ENCODE measurements around the gene GNPTAB. TPM values are rescaled to one million over a fixed set of nuclear protein-coding genes. Genes with fewer than 3 reads are reported as not detected.

Gene GNPTAB
- total and polyA plus RNA-seq, 2 of the 8 experiments (the other 6 are each of a cell fraction or from before 2014, with no cell fraction given) = 21.5 to 51.3 TPM

- 94% methylated on average over 5 of the region's 5 CpGs; no CpG with 5 or more reads in 1 of the 2 experiments for WGBS, 2 experiments (ENCODE audit: extremely low coverage in 1 of 2, insufficient coverage in 1 of 2, insufficient read length in 1 of 2, insufficient replicate concordance in 2 of 2, low coverage in 1 of 2, low lambda C conversion rate in 2 of 2, missing lambda C conversion rate in 1 of 2)
- H3K36me3 ChIP-seq (ENCODE audit: control insufficient read depth in 2 of 4, insufficient read depth in 4 of 4, low read length in 3 of 4) = no peaks in the 10 kb centered on the region
- H4K91ac ChIP-seq (replicated peaks; ENCODE audit: insufficient read length, low read length) = no peak overlapping the region
- POLR2A ChIA-PET (ENCODE audit: partially characterized antibody) = no interaction called here
- peaks cover 0 to 7% of the 10 kb centered on the region in 2 experiments; a peak in 1 of 4 replicates for H3K79me2 ChIP-seq (ENCODE audit: control insufficient read depth in 1 of 2, insufficient read depth in 2 of 2, low read length in 2 of 2)
- H3K4me1 ChIP-seq (replicated peaks in 1 of 4; ENCODE audit: control insufficient read depth in 3 of 4, insufficient read depth in 4 of 4, low read length in 3 of 4) = peaks cover 0 to 4% (median 0%) of the 10 kb centered on the region in 4 experiments; a peak in 1 of 7 replicates
- H3K4me2 ChIP-seq (ENCODE audit: insufficient read depth in 1 of 2, low read depth in 2 of 2, low read length in 2 of 2) = no peak overlapping the region
- H2BK20ac ChIP-seq (ENCODE audit: low read length) = no peak overlapping the region
- CTCF ChIA-PET (ENCODE audit: partially characterized antibody) = interaction anchor here (0.5 to 1.2 kb wide), 3 partner anchors 14 to 128 kb away, joined by 3 to 6 read pairs (median 4); no protein-coding TSS in a partner anchor
- no peak overlapping the region for H3K14ac ChIP-seq (ENCODE audit: insufficient read length)
- DNase-seq (ENCODE audit: low read depth in 1 of 2, low spot score in 2 of 2) (no peak), FAIRE-seq (no peak)
- H3K4ac ChIP-seq (replicated peaks; ENCODE audit: insufficient read length, low read depth, low read length) = no peak overlapping the region
- H3K79me1 ChIP-seq (ENCODE audit: low read depth, low read length) = no peaks in the 10 kb centered on the region; the same call in 1 of the 2 replicates
- H2BK5ac ChIP-seq (ENCODE audit: low read depth, low read length) = no peak overlapping the region
- H4K20me1 ChIP-seq (replicated peaks in 1 of 2; ENCODE audit: control insufficient read depth in 1 of 2, insufficient read depth in 2 of 2, low read length in 2 of 2) = no peaks in the 10 kb centered on the region
- no peak overlapping the region for H2BK12ac ChIP-seq (ENCODE audit: low read depth, low read length)
- no peaks in the 10 kb centered on the region for H3K9me3 ChIP-seq (ENCODE audit: insufficient read depth in 2 of 2, low read depth in 1 of 2, low read length in 1 of 2)
- H4K8ac ChIP-seq (ENCODE audit: extremely low read depth, insufficient read depth, low read length) = no peak overlapping the region
- H3K18ac ChIP-seq (ENCODE audit: extremely low read depth, low read length) = no peak overlapping the region
- H2AFZ ChIP-seq (ENCODE audit: low read length) = no peak overlapping the region
- H4K5ac ChIP-seq (ENCODE audit: insufficient read length, low read depth, low read length) = no peak overlapping the region
- H3K27ac ChIP-seq (ENCODE audit: low read depth, low read length) = no peak overlapping the region
- H3K23me2 ChIP-seq (ENCODE audit: low read depth, low read length) = no peaks in the 10 kb centered on the region
- H2AK5ac ChIP-seq (ENCODE audit: low read depth, low read length) = no peak overlapping the region
- no peak overlapping the region for H3K23ac ChIP-seq (ENCODE audit: insufficient read length)
- H3K56ac ChIP-seq (replicated peaks; ENCODE audit: insufficient read length, low read depth, low read length) = no peak overlapping the region
- H3K9ac ChIP-seq (replicated peaks in 1 of 4; ENCODE audit: extremely low read depth in 1 of 4, low read depth in 3 of 4, low read length in 3 of 4) = no peak overlapping the region
- H3K27me3 ChIP-seq (replicated peaks in 1 of 4; ENCODE audit: control insufficient read depth in 3 of 4, extremely low read depth in 1 of 4, insufficient read depth in 3 of 4, low read length in 3 of 4) = no peaks in the 10 kb centered on the region
- no peak overlapping the region for H2BK15ac ChIP-seq (ENCODE audit: low read length)
- no peak overlapping the region for H3K4me3 ChIP-seq (ENCODE audit: extremely low read depth in 1 of 4, insufficient read depth in 2 of 4, low read depth in 3 of 4, low read length in 4 of 4)
- H2BK120ac ChIP-seq (replicated peaks; ENCODE audit: low read depth, low read length) = no peak overlapping the region
- no peak for TF ChIP-seq CTBP2 (IDR thresholded peaks at IDR 0.05; ENCODE audit: borderline replicate concordance, insufficient read depth, insufficient read length, low read length)
- no peak for TF ChIP-seq CTCF (IDR thresholded peaks at IDR 0.05; ENCODE audit: control extremely low read depth in 1 of 3, insufficient read depth in 1 of 3, low read depth in 1 of 3, low read length in 3 of 3)
- TF ChIP-seq TCF12 (IDR thresholded peaks at IDR 0.05; ENCODE audit: low read depth, low read length) = no peak
- TF ChIP-seq JUN (IDR thresholded peaks at IDR 0.05; ENCODE audit: low read depth, low read length) = no peak
- TF ChIP-seq, protein P1, sequence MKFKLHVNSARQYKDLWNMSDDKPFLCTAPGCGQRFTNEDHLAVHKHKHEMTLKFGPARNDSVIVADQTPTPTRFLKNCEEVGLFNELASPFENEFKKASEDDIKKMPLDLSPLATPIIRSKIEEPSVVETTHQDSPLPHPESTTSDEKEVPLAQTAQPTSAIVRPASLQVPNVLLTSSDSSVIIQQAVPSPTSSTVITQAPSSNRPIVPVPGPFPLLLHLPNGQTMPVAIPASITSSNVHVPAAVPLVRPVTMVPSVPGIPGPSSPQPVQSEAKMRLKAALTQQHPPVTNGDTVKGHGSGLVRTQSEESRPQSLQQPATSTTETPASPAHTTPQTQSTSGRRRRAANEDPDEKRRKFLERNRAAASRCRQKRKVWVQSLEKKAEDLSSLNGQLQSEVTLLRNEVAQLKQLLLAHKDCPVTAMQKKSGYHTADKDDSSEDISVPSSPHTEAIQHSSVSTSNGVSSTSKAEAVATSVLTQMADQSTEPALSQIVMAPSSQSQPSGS (IDR thresholded peaks at IDR 0.05; ENCODE audit: low read length) = no peak
- no peak for TF ChIP-seq CEBPB (IDR thresholded peaks at IDR 0.05; ENCODE audit: low read depth, low read length)
- no peak for TF ChIP-seq TAF7 (optimal IDR thresholded peaks at IDR 0.05; ENCODE audit: borderline replicate concordance, low read depth, low read length)
- TF ChIP-seq NANOG (IDR thresholded peaks at IDR 0.05; ENCODE audit: insufficient read depth, low read depth, low read length, poor library complexity, severe bottlenecking) = no peak
Measured at GRCh38 chr12:101713059-101713682, 117.6 kb downstream of the GNPTAB start.
